SK-N-SH (cell line): ENCODE results near the gene COQ8B. TPM values are rescaled to one million over a fixed set of nuclear protein-coding genes. Genes with fewer than 3 reads are reported as not detected.

Source experiments
- CTCF ChIA-PET: fragments of 300-600, 350-600 bp; formaldehyde crosslinking; extraction: SDS; loops from one replicate; lab custom pipeline; 2021; lab: Yijun Ruan, JAX
- POLR2A ChIA-PET: fragments of 350-600 bp; sonication (Branson Sonifier 250); formaldehyde crosslinking; extraction: SDS; loops from one replicate; lab custom pipeline; 2020; ENCODE audit warnings: antibody characterized with exemption, inconsistent platforms; lab: Yijun Ruan, JAX
- DNase-seq: peaks from one replicate; pipeline ENCODE4 v3.0.0; 2012
- H2AFZ ChIP-seq: fragments of 200-600 bp; sonication (generic); 2 replicates; pipeline ENCODE4 v1.8.1; 2016; ENCODE audit warnings: antibody characterized with exemption, mild to moderate bottlenecking, low read depth
- H3F3A ChIP-seq: fragments of 200-600 bp; sonication (generic); replicated peaks from 2 replicates; pipeline ENCODE3; 2016; ENCODE audit warnings: antibody characterized with exemption, mild to moderate bottlenecking; ENCODE audit not compliant: insufficient read depth
- H3K27ac ChIP-seq, 2 experiments: fragments of 200-500 bp in 1 of 2; fragments of 200-600 bp in 1 of 2; sonication (Bioruptor generic) in 1 of 2; sonication (generic), shearing (Covaris generic) in 1 of 2; 2 replicates each; pipeline versions ENCODE4 v1.5.1 to v1.6.1; 2014 to 2016; ENCODE audit warnings: low read depth in 2 of 2, inconsistent platforms in 1 of 2, low read length in 1 of 2, mild to moderate bottlenecking in 1 of 2, mixed read lengths in 1 of 2
- H3K27me3 ChIP-seq: fragments of 200-600 bp; sonication (generic), shearing (Covaris generic); 2 replicates; pipeline ENCODE4 v1.6.1; 2016; ENCODE audit warnings: mixed run types; ENCODE audit not compliant: insufficient read depth
- H3K36me3 ChIP-seq, 2 experiments: fragments of 200-500 bp in 1 of 2; fragments of 200-600 bp in 1 of 2; sonication (Bioruptor generic) in 1 of 2; sonication (generic) in 1 of 2; replicated peaks in 1 of 2; 2 replicates each; pipeline versions ENCODE3 to v1.5.1; 2014 to 2016; ENCODE audit warnings: low read length in 1 of 2, mild to moderate bottlenecking in 1 of 2; ENCODE audit not compliant: insufficient read depth in 2 of 2, control insufficient read depth in 1 of 2
- H3K4me1 ChIP-seq, 2 experiments: fragments of 200-500 bp in 1 of 2; fragments of 200-600 bp in 1 of 2; sonication (Bioruptor generic) in 1 of 2; sonication (generic), shearing (Covaris generic) in 1 of 2; 2 replicates each; pipeline versions ENCODE4 v1.5.1 to v1.6.1; 2014 to 2016; ENCODE audit warnings: low read depth in 1 of 2, low read length in 1 of 2, mixed run types in 1 of 2; ENCODE audit not compliant: insufficient read depth in 2 of 2, control insufficient read depth in 1 of 2
- H3K4me2 ChIP-seq: fragments of 200-600 bp; sonication (generic), shearing (Covaris generic); 2 replicates; pipeline ENCODE4 v1.6.1; 2017; ENCODE audit warnings: mixed run types
- H3K4me3 ChIP-seq, 2 experiments: fragments of 200-500 bp in 1 of 2; fragments of 200-600 bp in 1 of 2; sonication (Bioruptor generic) in 1 of 2; sonication (generic), shearing (Covaris generic) in 1 of 2; 2 replicates each; pipeline versions ENCODE4 v1.5.1 to v1.8.1; 2014 to 2016; ENCODE audit warnings: low read depth in 2 of 2, inconsistent platforms in 1 of 2, low read length in 1 of 2, mild to moderate bottlenecking in 1 of 2, mixed read lengths in 1 of 2, moderate library complexity in 1 of 2
- H3K79me2 ChIP-seq: fragments of 200-600 bp; sonication (generic); 2 replicates; pipeline ENCODE4 v1.8.1; 2017; ENCODE audit warnings: mild to moderate bottlenecking; ENCODE audit not compliant: insufficient read depth
- H3K9ac ChIP-seq: fragments of 200-600 bp; sonication (generic); 2 replicates; pipeline ENCODE4 v1.6.1; 2017; ENCODE audit warnings: mixed run types
- H3K9me2 ChIP-seq: fragments of 200-600 bp; sonication (generic); 2 replicates; pipeline ENCODE4 v1.6.1; 2017; ENCODE audit warnings: mixed run types
- H3K9me3 ChIP-seq: fragments of 200-600 bp; sonication (generic); 2 replicates; pipeline ENCODE4 v1.6.1; 2017; ENCODE audit warnings: mixed run types, mild to moderate bottlenecking, moderate library complexity
- H4K20me1 ChIP-seq: fragments of 200-600 bp; sonication (generic); 2 replicates; pipeline ENCODE4 v1.6.1; 2017; ENCODE audit warnings: mild to moderate bottlenecking, mixed run types; ENCODE audit not compliant: insufficient read depth
- CHD2 ChIP-seq: fragments of 150-350 bp; IDR thresholded peaks from 2 replicates; pipeline ENCODE4 v1.6.1; 2018; ENCODE audit warnings: low read length; ENCODE audit not compliant: partially characterized antibody
- EP300 ChIP-seq, 2 experiments: IDR thresholded peaks; 2 replicates each; pipeline versions ENCODE4 v1.4.0 to v1.6.1; 2012; ENCODE audit warnings: borderline replicate concordance in 1 of 2, low read depth in 1 of 2, low read length in 1 of 2
- EZH2phosphoT487 ChIP-seq: fragments of 200-600 bp; sonication (generic); IDR thresholded peaks from 2 replicates; pipeline ENCODE4 v1.6.1; 2017; ENCODE audit warnings: low read depth, mixed run types, mild to moderate bottlenecking, antibody characterized with exemption, moderate library complexity, borderline replicate concordance
- FOSL2 ChIP-seq: IDR thresholded peaks from 2 replicates; pipeline ENCODE4 v1.4.0; 2012; ENCODE audit warnings: low read depth, mild to moderate bottlenecking, moderate library complexity, borderline replicate concordance
- FOXJ3 ChIP-seq: sonication (generic); formaldehyde crosslinking; IDR thresholded peaks from 2 replicates; pipeline ENCODE4 v1.5.1; 2020; ENCODE audit warnings: mild to moderate bottlenecking, missing genetic modification reagents
- FOXM1 ChIP-seq: IDR thresholded peaks from 2 replicates; pipeline ENCODE4 v1.4.0; 2012; ENCODE audit warnings: low read depth, mild to moderate bottlenecking
- GABPA ChIP-seq: IDR thresholded peaks from 2 replicates; pipeline ENCODE4 v1.4.0; 2012; ENCODE audit warnings: low read depth, mild to moderate bottlenecking
- IRF3 ChIP-seq: fragments of 150-350 bp; IDR thresholded peaks from 2 replicates; pipeline ENCODE4 v1.6.1; 2016; ENCODE audit warnings: mild to moderate bottlenecking, low read depth, low read length
- MAX ChIP-seq: IDR thresholded peaks from 2 replicates; pipeline ENCODE4 v1.4.0; 2012; ENCODE audit warnings: low read depth
- MEF2A ChIP-seq: IDR thresholded peaks from 2 replicates; pipeline ENCODE4 v1.4.0; 2012; ENCODE audit warnings: low read depth, borderline replicate concordance
- NFIC ChIP-seq: IDR thresholded peaks from 2 replicates; pipeline ENCODE4 v1.4.0; 2012; ENCODE audit warnings: borderline replicate concordance
- NRF1 ChIP-seq: IDR thresholded peaks from 2 replicates; pipeline ENCODE4 v1.6.1; 2012; ENCODE audit warnings: low read depth, mild to moderate bottlenecking, low read length
- PBX3 ChIP-seq: IDR thresholded peaks from 2 replicates; pipeline ENCODE4; 2012
- POLR2AphosphoS5 ChIP-seq: IDR thresholded peaks from 2 replicates; pipeline ENCODE4 v1.6.1; 2012; ENCODE audit warnings: low read depth, low read length
- RCOR1 ChIP-seq: fragments of 150-350 bp; IDR thresholded peaks from 2 replicates; pipeline ENCODE4 v1.6.1; 2017; ENCODE audit warnings: antibody characterized with exemption, low read length
- REST ChIP-seq: IDR thresholded peaks from 2 replicates; pipeline ENCODE4 v1.6.1; 2012; ENCODE audit warnings: mild to moderate bottlenecking, low read depth, low read length, moderate library complexity
- RFX5 ChIP-seq: IDR thresholded peaks from 2 replicates; pipeline ENCODE4 v1.6.1; 2012; ENCODE audit warnings: mild to moderate bottlenecking, improper control_type of control experiment, low read length
- RXRA ChIP-seq: IDR thresholded peaks from 2 replicates; pipeline ENCODE4 v1.4.0; 2012; ENCODE audit warnings: low read depth, mild to moderate bottlenecking, borderline replicate concordance
- TAF1 ChIP-seq: IDR thresholded peaks from 2 replicates; pipeline ENCODE4 v1.6.1; 2012; ENCODE audit warnings: low read depth, mild to moderate bottlenecking, low read length, moderate library complexity, borderline replicate concordance
- TCF12 ChIP-seq: IDR thresholded peaks from 2 replicates; pipeline ENCODE4 v1.4.0; 2012
- TEAD4 ChIP-seq: IDR thresholded peaks from 2 replicates; pipeline ENCODE4 v1.4.0; 2012; ENCODE audit warnings: mild to moderate bottlenecking, borderline replicate concordance; ENCODE audit not compliant: insufficient read depth
- ZBTB33 ChIP-seq: IDR thresholded peaks from 2 replicates; pipeline ENCODE4 v1.4.0; 2012; ENCODE audit warnings: low read depth, borderline replicate concordance
- WGBS: methylation state at CpG from one replicate; pipeline ENCODE4 v1.1.6; 2017; ENCODE audit warnings: low lambda C conversion rate; 5-methylcytosine and 5-hydroxymethylcytosine counted together
- polyA plus RNA-seq, 3 experiments: library from polyadenylated mRNA; depleted of rRNA; stranded (reverse); fragments of >200 nt; gene quantifications; 2 replicates each; pipeline ENCODE4 v1.2.3, GENCODE V29; 2012

The COQ8B gene
- polyA plus RNA-seq, 1 of the 3 experiments (the other 2 are of a cell fraction): 43.8 TPM

GRCh38 chr19:40723661-40724254, 7.1 kb upstream of the COQ8B start (continued):
- TF ChIP-seq TAF1 (no peak), RFX5 (no peak), NFIC (no peak)

GRCh38 chr19:40721936-40722661, 5.4 kb upstream of the COQ8B start:
- H3K27ac ChIP-seq: no peak overlapping the region
- H3F3A ChIP-seq: peaks cover 5% of the 10 kb centered on the region
- H3K9me3 ChIP-seq: no peaks in the 10 kb centered on the region
- ChIA-PET POLR2A (interaction anchor here (0.6 kb wide), 1 partner anchor 87 kb away, joined by 3 read pairs; no protein-coding TSS in a partner anchor), CTCF (interaction anchor here (0.6 to 1.9 kb wide), 3 partner anchors 59 to 87 kb away, joined by 3 to 7 read pairs (median 3); partner anchors contain the start of gene EGLN2)
- H4K20me1 ChIP-seq: peaks cover 7% of the 10 kb centered on the region; the same call in 1 of the 2 replicates
- DNase-seq: no peak
- no peak for TF ChIP-seq TAF1
- TF ChIP-seq FOSL2: no peak
- no peak for TF ChIP-seq FOXM1
- TF ChIP-seq RCOR1: no peak
- TF ChIP-seq NRF1: no peak
- TF ChIP-seq FOXJ3 (CRISPR knock-in tag): no peak
- no peak for TF ChIP-seq POLR2AphosphoS5
- TF ChIP-seq TEAD4: no peak
- no peak for TF ChIP-seq CHD2
- no peak for TF ChIP-seq IRF3
- no peak for TF ChIP-seq GABPA
- no peak for TF ChIP-seq PBX3
- TF ChIP-seq ZBTB33: no peak
- no peak for TF ChIP-seq RXRA
- TF ChIP-seq MAX: no peak
- no peak for TF ChIP-seq MEF2A
- TF ChIP-seq REST: no peak
- TF ChIP-seq TCF12: no peak
- no peak for TF ChIP-seq EZH2phosphoT487
- no peak for TF ChIP-seq EP300 (IDR thresholded peaks at IDR 0.05; ENCODE audit: borderline replicate concordance in 1 of 2, low read depth in 1 of 2, low read length in 1 of 2)
- peaks cover 8 to 19% of the 10 kb centered on the region in 2 experiments; a peak in 1 of 4 replicates for H3K4me1 ChIP-seq
- H3K27me3 ChIP-seq: no peaks in the 10 kb centered on the region
- peaks cover 0 to 28% of the 10 kb centered on the region in 2 experiments for H3K36me3 ChIP-seq
- no peak overlapping the region for H3K9ac ChIP-seq
- no peak overlapping the region for H3K4me2 ChIP-seq
- no peak overlapping the region for H3K4me3 ChIP-seq
- H3K9me2 ChIP-seq: no peaks in the 10 kb centered on the region
- no peak overlapping the region for H2AFZ ChIP-seq
- 82% methylated on average over 9 of the region's 9 CpGs for WGBS
- peaks cover 79% of the 10 kb centered on the region for H3K79me2 ChIP-seq
